ENCODE measurements around the gene PRG3. TPM values are rescaled to one million over a fixed set of nuclear protein-coding genes. Genes with fewer than 3 reads are reported as not detected.

Gene PRG3
- total and polyA plus RNA-seq, 3 donors from 2014 or later = not detected

- TF ChIP-seq POLR2A (IDR thresholded peaks at IDR 0.05) (no peak), CTCF (IDR thresholded peaks at IDR 0.05) (no peak)
- Histone ChIP-seq H3K4me3 (no peak overlapping the region), H3K27ac (no peak overlapping the region), H3K9me3 (no peaks in the 10 kb centered on the region), H3K36me3 (ENCODE audit: low read depth, missing control alignments) (no peaks in the 10 kb centered on the region), H3K4me1 (peaks cover 45% of the 10 kb centered on the region), H3K27me3 (no peaks in the 10 kb centered on the region)
- intact Hi-C loops (cut with DNase I; ENCODE audit: low total_unique reads) = no loop called here
- WGBS, 2 donors = 80 to 84% methylated on average over 4 of the region's 4 CpGs
- DNase-seq = no peak
Observed at GRCh38 chr11:57422669-57423068, 41.7 kb upstream of the PRG3 start.

GRCh38 chr11:57421805-57422204 is 40.9 kb upstream of the PRG3 start:
- intact Hi-C loops (cut with DNase I; ENCODE audit: low total_unique reads) = no loop called here
- Histone ChIP-seq H3K4me3 (no peak overlapping the region), H3K4me1 (peaks cover 37% of the 10 kb centered on the region), H3K27me3 (no peaks in the 10 kb centered on the region), H3K27ac (no peak overlapping the region), H3K36me3 (ENCODE audit: low read depth, missing control alignments) (no peaks in the 10 kb centered on the region), H3K9me3 (no peaks in the 10 kb centered on the region)
- TF ChIP-seq CTCF (IDR thresholded peaks at IDR 0.05) = no peak
- no peak for TF ChIP-seq POLR2A (IDR thresholded peaks at IDR 0.05)
- DNase-seq = no peak

- no peak for DNase-seq
- Histone ChIP-seq H3K27me3 (no peaks in the 10 kb centered on the region), H3K4me1 (peaks cover 31% of the 10 kb centered on the region), H3K36me3 (ENCODE audit: low read depth, missing control alignments) (no peaks in the 10 kb centered on the region), H3K4me3 (no peak overlapping the region), H3K27ac (no peak overlapping the region), H3K9me3 (no peaks in the 10 kb centered on the region)
- TF ChIP-seq CTCF (IDR thresholded peaks at IDR 0.05) (no peak), POLR2A (IDR thresholded peaks at IDR 0.05) (no peak)
- intact Hi-C loops (cut with DNase I; ENCODE audit: low total_unique reads) = no loop called here
- 97% methylated on average over 4 of the region's 4 CpGs for WGBS, 2 donors
Observed at GRCh38 chr11:57421066-57421465, 40.1 kb upstream of the PRG3 start.

GRCh38 chr11:57419146-57419545 is 38.2 kb upstream of the PRG3 start:
- no peaks in the 10 kb centered on the region for H3K36me3 ChIP-seq (ENCODE audit: low read depth, missing control alignments)
- H3K9me3 ChIP-seq = no peaks in the 10 kb centered on the region
- TF ChIP-seq CTCF (IDR thresholded peaks at IDR 0.05) (no peak), POLR2A (IDR thresholded peaks at IDR 0.05) (no peak)
- H3K4me1 ChIP-seq = peaks cover 12% of the 10 kb centered on the region
- H3K4me3 ChIP-seq = no peak overlapping the region
- H3K27me3 ChIP-seq = no peaks in the 10 kb centered on the region
- WGBS, 2 donors = 90 to 91% methylated on average over 3 of the region's 3 CpGs
- DNase-seq = no peak
- intact Hi-C loops (cut with DNase I; ENCODE audit: low total_unique reads) = no loop called here
- H3K27ac ChIP-seq = no peak overlapping the region

GRCh38 chr11:57418131-57418530 is 37.2 kb upstream of the PRG3 start:
- Histone ChIP-seq H3K9me3 (no peaks in the 10 kb centered on the region), H3K4me1 (peaks cover 6% of the 10 kb centered on the region), H3K4me3 (no peak overlapping the region), H3K36me3 (ENCODE audit: low read depth, missing control alignments) (no peaks in the 10 kb centered on the region), H3K27ac (no peak overlapping the region), H3K27me3 (no peaks in the 10 kb centered on the region)
- DNase-seq = no peak
- TF ChIP-seq POLR2A (IDR thresholded peaks at IDR 0.05) = no peak
- no peak for TF ChIP-seq CTCF (IDR thresholded peaks at IDR 0.05)
- intact Hi-C loops (cut with DNase I; ENCODE audit: low total_unique reads) = no loop called here
